HG02885 (cell line): Measurements from ENCODE around the gene CCL27.

Experiments used
- ATAC-seq: cut with Tn5 transposase; IDR thresholded peaks from one replicate; pipeline ENCODE4 v1.9.1; 2021; ENCODE audit warnings: mild to moderate bottlenecking; ENCODE audit not compliant: unreplicated experiment, poor library complexity

CCL27 gene

DNA sequence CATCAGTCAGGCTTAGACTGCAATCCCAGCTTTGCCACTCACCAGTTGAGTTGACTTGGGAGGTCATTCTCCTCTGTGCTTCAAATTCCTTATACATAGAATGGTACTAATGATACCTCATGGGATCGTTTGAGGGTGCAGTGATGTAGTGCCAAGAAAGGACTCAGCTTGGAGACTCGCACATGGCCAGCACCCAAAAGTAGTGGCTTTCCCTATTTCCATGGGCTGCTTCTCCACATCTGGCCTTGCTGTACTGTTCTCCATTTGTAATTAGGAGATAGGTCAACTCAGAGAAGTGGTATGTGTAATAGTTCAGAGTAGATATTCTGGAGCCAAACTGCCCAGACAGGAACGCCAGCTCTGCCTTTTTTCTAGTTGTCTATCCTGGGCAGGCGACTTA is 23.1 kb upstream of the CCL27 start:
- ATAC-seq: no peak

DNA sequence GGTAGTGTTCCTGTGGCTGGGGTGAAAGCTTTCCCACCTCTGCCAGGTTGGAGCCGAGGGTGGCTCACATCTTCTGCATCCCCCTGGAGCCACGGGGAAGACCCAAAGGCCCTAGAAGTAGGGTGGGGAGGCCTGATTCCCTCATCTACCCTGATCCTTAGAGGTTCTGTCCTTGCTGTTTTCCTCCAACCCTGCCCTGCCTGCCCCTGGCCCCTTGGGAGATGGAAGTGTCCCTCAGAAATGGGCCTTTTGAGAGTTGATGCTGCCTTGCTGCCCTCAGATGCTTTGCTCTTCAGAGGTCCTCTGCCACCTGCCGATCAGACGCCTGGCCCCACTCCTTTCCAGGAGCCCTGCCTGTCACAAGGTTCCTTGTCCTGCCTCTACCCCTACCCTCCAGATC is 22.4 kb upstream of the CCL27 start:
- ATAC-seq: no peak

DNA sequence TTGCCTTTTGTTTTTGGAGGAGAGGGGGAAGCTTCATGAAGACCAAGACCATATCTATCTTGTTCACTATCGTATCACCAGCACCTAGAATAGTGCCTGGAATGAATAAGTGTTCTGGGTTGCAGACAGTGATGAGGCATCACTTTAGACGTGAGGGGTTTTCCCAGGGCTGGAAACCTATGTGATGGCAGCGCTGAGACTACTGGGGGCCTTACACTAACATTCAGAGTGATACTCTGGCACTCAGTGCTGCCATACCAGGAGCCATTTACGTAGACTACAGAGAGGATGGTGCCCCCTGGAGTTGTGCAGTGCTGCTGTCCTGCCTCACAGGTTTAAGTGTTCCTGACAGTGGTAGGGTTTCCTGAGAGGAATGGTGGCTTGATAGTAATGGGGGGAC is 21.7 kb upstream of the CCL27 start:
- ATAC-seq: no peak

DNA sequence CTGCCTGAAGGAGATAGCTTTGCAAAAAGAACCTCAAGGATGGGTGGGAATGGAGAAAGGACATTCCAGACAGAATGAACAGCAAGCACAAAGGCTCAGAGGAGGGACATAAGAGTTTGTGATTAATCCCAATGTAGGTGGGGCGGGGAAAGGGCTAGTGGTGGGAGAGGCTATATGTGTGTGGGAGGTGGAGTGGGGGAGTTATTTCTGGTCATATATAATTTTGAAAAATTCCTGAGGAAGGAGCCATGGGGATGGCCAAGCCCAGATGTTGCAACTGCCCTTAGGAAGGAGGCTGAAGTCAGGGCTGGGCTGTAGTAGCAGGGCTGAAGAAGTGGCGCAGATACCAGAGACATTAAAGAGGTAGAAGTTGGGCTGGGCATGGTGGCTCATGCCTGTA is 13.4 kb upstream of the CCL27 start:
- ATAC-seq: no peak

DNA sequence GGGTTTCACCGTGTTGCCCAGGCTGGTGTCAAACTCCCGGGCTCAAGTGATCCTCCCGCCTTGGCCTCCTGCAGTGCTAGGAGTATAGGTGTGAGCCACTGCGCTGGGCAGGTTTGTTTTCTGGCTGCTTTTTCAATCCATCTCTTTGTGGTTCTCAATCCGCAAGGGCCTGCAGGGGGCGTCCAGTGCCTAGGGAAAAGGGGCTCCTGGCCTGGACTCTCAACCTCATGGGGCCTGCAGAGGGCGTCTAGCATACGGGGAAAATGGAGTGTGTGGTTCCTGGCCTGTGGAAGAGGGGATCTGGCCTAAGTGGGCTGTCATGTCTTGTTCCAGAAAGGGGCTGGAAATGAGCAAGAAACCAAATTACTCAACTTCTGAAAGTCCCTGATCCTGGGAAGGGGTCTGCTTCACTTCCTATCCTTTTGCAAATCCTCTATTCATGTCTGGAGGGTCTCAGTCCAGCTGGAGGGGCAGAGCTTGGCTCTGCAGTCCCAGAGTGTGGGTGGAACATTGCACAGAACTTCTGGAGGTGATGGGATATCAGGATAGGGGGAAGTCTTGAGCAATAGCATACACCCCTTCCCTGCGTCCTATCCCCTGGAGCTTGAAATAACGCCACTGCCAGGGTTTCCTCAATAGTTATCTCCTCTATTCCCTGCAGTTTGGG is 12.7 kb upstream of the CCL27 start:
- ATAC-seq: peak; percentile 50

DNA sequence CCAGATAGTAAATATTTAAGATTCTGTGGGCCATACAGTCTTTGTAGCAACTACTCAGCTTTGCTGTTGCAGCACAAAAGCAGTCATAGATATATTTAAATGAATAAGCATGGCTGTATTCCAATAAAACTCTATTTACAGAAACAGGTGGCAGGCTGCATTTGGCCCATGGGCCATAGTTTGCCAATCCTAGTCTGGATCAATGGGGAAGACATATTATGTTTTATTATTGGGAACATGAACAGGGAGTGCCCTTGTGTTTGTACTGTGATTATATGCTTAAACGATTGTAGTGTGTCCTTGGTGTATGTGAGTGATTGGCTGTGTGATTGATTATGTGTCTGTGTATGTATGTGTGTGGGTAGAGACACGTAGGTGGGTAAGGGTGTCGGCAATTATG is 12.0 kb upstream of the CCL27 start:
- no peak for ATAC-seq

DNA sequence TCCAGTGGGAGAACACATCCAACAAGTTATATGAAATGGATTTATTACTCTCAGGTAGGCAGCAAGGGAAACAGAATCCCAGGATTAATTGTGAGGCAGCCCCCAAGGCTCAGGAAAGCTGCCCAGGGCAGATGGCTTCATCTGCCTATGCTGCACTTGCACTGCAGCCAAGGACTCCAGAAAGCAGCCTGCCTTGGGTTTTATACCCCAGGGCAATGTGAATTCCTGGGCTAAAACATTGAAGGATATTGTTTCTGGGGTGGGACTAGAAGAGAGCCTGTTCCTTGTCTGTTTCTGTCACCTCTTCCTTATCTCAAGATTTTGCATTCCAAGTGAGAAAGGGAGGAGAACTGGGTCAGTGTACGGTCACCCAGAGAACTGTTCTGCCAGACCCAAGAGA is 8.8 kb upstream of the CCL27 start:
- ATAC-seq: no peak

DNA sequence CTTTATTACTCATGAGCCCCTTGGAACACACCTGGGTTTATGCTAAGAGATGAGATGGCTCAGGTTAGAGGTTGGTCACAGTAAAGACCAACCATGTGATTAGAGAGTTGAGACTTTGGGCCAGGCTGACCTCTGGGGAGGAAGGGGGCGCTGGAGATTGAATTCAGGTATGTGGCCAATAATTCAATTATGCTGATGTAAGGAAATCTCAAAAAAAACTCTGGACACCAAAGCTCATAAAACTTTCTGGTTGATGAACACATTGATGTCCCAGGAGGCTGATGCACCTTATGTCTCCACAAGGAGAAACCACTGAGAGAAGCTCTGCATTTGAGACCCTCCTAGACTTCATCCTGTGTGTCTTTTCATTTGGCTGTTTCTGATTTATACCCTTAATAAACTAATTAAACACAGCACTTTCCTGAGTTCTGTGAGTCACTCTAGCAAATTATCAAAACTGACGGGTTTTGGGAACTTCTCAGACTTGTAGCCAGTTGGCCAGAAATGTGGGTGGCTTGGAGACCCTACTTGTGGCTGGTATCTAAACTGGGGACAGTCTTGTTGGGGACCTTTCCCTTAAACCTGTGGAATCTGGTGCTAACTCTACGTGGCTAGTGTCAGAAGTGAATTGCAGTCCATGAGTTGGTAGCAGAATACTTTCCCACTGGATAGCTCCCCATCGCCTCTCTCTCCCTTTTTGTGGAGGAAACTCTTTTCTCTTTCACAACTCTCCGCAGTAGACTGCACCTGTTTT is 7.5 kb upstream of the CCL27 start:
- no peak for ATAC-seq

DNA sequence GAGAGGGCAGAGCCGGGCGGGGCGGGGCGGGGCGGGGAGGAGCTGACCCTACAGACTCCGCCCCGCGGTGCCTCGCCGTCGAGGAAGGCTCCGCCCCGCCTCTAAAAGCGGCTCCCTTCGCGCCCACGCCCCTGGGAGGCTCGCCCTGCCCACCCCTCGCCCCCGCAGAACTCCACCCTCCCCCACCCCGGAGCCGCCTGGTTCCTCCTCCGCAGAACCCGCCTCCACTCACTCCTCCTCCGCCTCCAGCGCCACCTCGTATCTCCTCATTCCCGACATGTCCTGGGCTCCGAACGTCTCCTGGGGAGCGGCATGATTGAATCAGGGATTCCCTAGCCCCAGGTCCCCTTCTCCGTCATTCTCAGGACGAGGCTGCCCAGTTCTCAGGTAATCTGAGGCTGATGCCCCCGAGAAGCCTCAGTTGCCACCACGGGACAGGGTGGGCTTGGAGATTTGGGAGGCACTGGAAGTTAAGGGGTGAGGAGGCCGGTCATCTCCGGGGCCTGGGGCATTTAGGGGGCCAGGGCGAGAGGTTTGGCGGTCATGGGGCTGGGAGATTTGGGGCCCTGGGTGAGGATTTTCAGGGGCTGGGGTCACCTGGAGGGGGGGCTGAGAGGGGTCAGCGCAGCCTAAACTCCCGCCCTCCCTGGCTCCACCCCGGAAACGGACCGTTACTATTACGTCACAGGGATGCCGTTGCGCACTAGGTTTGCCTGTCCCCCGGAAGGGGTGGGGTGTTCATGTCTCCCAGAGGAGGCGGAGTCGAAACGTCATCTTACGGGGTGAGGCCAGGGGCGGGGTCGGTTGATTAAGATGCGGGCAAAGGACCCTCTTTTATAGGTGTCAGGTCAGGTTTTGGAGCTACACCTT is 3.2 kb upstream of the CCL27 start:
- peak; percentile 80 for ATAC-seq

DNA sequence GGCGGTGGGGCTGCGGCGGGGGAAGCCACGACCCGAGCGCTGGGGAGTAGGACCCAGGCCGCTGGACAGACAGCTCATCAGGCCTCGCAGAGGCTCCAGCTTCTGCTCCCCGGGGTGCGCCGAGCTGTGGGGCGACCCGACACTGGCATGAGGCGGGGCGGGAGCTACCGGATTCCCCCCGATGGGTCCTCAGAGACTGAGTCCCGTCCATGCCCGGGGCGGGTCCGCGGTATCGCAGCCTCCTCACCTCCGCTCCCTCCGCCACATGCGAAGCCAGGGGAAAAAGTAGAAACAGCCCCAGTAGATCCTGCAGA is 2.6 kb upstream of the CCL27 start:
- ATAC-seq: no peak

DNA sequence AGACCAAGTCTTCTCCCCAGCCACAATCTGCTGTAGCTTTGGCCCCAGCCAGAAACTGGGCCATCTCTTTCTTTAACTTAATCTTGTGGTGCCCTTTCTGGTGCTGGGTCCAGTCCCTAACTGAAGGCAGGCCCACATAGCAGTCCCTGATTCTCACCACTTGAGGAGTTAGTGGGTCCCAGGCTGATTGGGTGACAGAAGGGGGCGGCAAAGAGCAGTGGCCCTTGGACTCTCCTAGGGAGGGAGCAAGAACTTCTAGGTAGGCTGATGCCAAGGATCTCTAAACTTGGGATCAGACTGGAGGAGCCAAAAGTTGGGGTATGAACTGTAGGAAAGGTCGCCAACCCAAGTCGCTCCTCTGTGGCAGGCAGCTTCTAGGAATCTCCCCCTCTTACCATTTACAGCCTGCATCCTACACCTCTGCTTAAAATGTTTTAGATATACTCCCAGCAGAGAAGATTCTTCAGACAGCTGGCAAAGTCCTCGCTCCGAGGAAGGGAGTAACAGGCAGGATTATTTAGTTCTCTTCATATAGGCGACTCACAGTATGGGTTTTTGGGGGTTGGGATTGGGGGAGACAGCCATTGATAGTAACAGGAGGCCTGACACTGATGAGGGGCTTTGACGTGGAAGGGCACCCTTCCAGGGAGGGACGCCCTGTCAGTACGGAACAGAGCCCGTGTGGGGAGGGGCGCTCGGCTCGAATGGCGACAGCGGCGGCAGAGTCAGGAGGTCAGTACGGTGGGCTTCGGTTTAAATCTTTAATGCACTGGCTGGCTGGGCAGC is 2.0 kb upstream of the CCL27 start:
- ATAC-seq: peak; percentile 57

DNA sequence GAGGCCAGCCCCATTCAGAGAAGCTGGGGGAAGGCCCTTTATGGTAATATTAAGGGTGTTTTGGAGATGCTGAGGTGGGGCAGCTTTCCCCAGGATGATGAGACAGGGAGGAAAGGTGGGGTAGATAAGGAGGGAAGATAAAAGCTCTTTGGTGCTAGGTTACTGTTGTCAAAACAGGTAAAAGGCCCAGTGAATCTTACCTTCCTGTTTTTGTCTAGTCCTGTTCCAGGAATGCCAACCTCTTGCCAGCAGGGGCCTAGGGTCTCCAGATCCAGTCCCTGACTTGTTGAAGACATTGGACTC is 797 bp upstream of the CCL27 start:
- no peak for ATAC-seq

DNA sequence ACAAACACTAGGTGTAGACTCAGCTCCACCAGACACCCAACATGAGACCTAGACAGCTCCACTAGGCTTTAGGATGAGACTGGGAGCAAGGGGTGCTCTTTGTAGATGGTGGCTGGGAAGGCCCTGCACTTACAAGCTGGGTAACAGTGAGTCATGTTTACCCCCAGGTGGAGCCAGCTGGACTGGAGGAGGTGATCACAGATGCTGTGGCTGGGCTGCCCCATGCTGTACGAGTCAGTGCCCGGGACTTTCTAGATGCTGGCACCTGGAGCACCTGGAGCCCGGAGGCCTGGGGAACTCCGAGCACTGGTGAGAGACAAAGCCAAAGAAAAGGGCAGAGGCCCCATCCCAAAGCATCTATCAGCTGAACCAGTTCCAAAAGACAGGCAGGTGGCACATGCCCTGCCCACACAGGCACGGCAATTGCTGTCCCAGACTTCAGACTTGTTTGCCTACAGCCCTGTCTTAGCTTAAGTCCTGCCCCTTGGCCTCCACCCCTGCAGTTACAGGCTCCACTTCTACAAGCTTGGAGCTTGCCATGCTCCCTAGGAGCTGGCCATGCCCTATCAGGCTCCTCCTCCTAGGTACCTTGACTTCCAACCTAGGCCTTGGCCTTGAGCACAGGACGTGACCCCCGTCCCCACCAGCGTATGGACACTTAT is 2.7 kb downstream of the CCL27 start:
- no peak for ATAC-seq

DNA sequence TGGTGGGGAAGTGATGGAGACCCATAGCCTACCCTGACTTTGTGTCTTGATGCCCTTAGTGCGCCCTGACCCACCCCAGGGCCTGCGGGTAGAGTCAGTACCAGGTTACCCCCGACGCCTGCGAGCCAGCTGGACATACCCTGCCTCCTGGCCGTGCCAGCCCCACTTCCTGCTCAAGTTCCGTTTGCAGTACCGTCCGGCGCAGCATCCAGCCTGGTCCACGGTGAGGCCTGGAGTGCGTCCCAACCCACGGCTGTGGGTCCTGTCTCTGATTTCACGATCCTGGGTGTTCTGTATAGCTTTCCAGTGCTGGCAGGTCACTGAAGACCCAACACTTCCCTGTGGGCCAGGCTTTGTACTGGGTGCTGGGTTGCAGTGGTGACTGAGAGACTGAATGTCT is 4.0 kb downstream of the CCL27 start:
- no peak for ATAC-seq

DNA sequence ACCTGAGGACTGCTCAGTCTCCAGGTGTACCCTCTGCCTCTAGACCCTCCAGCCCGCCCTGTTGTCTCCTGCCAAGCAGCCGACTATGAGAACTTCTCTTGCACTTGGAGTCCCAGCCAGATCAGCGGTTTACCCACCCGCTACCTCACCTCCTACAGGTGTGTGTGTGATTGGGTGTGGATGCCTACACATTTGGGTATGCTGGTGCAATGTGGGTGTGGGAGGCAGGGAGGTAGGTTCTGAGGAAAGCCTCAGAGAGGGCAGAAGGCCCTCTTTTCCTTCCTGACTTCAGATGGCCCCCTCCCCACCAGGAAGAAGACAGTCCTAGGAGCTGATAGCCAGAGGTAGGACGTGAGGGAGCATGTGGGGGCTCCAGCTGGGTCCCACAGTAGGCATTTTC is 5.5 kb downstream of the CCL27 start:
- no peak for ATAC-seq

DNA sequence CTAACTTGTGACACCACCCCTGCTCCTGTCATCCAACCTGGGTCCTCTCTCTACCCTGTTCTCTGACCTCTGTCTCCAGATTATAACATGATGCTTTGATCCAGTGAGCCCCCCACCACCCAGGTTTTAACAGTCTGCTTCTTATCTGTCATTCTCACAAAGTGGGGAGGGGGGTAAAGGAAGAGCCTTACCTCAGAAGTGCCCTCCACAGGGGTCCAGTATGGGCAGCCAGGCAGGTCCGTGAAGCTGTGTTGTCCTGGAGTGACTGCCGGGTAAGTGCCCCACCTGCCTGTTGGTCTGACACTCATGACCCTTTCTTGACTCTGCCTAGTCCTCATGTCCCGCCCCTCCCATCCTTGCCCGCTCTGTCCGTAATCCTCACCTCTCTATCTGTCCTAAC is 7.1 kb downstream of the CCL27 start:
- ATAC-seq: no peak

DNA sequence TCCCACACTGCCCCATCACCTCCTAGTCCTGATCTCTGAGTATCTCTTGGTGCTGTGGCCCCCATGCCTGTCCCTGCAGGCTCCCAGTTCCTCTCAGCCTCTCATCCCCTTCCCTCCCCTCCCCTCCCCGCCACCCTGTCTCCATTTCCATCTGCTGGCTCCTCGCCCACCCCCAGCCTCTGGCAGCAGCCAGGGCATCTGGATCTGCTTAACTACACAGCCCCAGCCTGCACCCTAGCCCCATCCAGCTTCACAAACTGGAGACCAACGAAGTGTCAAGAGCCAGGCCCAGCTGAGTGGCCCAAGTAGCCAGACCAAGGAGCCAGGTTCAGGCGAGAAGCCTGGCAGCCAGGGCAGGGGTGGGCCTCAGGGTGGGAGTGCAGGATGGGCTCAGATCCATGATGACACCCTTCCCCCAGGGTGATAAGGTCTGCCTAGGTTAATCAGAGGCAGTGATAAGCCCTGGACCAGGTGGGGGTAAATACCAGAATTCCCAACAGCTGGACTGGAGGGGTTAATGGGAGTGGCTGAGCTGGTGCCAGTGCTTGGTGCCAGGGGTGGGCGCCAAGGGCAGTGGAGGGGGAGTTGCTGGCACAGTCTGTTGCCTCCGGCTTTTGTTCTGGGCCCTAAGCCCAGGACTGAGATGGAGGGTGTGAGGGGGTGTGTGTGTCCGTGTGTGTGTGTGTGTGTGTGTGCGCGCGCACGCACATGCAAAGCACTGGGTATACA is 8.0 kb downstream of the CCL27 start:
- no peak for ATAC-seq

DNA sequence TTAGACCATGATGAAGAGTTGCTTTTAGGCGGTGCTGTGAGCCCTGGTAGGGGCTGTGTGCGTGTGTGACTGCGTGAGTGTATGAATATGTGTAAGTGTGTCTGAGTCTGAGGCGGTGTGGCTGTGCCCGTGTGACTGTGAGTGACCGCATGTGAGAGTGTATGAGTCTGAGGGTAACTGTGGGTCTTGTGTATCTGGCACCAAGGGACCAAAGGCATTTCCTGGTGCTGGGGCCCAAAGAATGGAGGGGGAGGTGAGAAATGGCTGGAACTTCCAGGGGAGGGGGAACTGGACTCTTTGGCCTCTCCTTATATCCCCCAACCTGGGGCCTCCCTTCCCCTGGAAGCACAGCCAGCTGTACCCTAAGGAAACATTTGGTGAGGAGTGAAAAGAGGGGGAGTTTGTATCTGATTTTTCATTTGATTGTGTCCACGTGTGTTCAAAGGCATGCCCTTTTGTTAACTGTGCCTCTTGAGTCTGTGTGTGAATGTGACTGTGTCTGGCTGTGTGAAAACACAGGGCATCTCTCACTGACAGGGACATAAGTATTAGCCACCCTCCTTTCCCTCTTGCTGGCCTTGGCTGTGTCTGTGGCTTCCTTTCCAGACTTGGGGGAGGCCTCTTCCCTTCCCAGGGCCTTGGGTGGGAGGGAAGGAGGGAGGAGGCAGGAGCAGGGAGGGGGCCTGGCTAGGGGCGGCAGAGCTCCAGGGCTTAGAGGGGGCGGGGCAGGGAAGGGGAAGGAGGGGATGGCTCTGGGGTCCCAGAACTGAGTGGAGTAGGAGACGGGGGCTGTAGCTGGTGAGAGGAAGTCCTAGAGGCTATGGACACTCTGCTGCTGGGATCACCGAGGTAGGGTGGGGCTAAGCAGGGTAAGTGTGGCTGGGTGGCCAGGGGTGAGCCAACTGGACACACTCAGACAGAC is 9.0 kb downstream of the CCL27 start:
- ATAC-seq: no peak

DNA sequence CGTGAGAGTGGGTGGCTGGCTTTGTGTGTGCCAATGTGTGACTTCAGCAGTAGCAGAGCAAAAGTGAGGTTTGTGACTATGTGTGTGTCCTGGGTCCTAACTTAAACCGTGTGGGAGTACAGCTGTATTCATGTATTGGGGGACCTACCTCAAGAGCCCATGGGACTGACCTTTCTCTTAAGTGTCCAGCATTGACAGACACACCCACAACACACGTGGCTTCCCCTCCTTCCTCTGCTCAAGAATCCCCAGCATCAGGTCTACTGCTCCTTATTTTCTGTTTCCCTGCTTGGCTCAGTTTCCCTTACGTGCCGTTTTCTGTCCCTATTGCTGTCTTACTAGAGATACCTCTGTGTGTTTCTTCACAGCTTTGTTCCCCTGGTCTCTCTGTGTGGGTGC is 9.9 kb downstream of the CCL27 start:
- no peak for ATAC-seq
